KMS-11 (cell line): ENCODE measurements around the gene PTGES3L.
A peak's percentile ranks its signal among the peaks of the same experiment; 100 is the strongest.

Experiments
- H2AFZ ChIP-seq: fragments of 200-600 bp; sonication (generic); 2 replicates; pipeline ENCODE4 v1.6.1; 2016; ENCODE audit warnings: antibody characterized with exemption, mixed run types, low read depth
- H3K27ac ChIP-seq: fragments of 200-600 bp; sonication (generic); 2 replicates; pipeline ENCODE4 v1.6.1; 2016; ENCODE audit warnings: mild to moderate bottlenecking, mixed run types
- H3K27me3 ChIP-seq: fragments of 200-600 bp; sonication (generic); 2 replicates; pipeline ENCODE4 v1.6.1; 2017; ENCODE audit warnings: mild to moderate bottlenecking, low read depth, mixed run types, moderate library complexity; ENCODE audit not compliant: insufficient read depth
- H3K36me3 ChIP-seq: fragments of 200-600 bp; sonication (generic); 2 replicates; pipeline ENCODE4 v1.6.1; 2017; ENCODE audit warnings: mild to moderate bottlenecking, mixed run types; ENCODE audit not compliant: insufficient read depth
- H3K4me1 ChIP-seq: fragments of 200-600 bp; sonication (generic); 2 replicates; pipeline ENCODE4 v1.6.1; 2016; ENCODE audit warnings: mild to moderate bottlenecking, low read depth, mixed run types; ENCODE audit not compliant: poor library complexity, severe bottlenecking
- H3K4me2 ChIP-seq: fragments of 200-600 bp; sonication (generic); 2 replicates; pipeline ENCODE4 v1.7.0; 2016; ENCODE audit warnings: mild to moderate bottlenecking, mixed run types
- H3K4me3 ChIP-seq: fragments of 200-600 bp; sonication (generic); IDR thresholded peaks from 2 replicates; pipeline ENCODE4 v1.6.1; 2017; ENCODE audit warnings: low read depth, low read length, mixed read lengths; ENCODE audit not compliant: insufficient read depth
- H3K79me2 ChIP-seq: fragments of 200-600 bp; sonication (generic); 2 replicates; pipeline ENCODE4 v1.6.1; 2016; ENCODE audit warnings: low read depth, mixed run types; ENCODE audit not compliant: insufficient read depth
- H3K9ac ChIP-seq: fragments of 200-600 bp; sonication (generic); 2 replicates; pipeline ENCODE4 v1.6.1; 2016; ENCODE audit warnings: mild to moderate bottlenecking, mixed run types
- H4K20me1 ChIP-seq: fragments of 200-600 bp; sonication (generic); 2 replicates; pipeline ENCODE4 v1.6.1; 2016; ENCODE audit warnings: mild to moderate bottlenecking, mixed run types; ENCODE audit not compliant: insufficient read depth
- TF ChIP-seq, protein P1 (sequence below): fragments of 200-600 bp; sonication (generic); conservative IDR thresholded peaks from 2 replicates; pipeline ENCODE4 v1.6.1; 2017; ENCODE audit warnings: low read depth, mild to moderate bottlenecking, antibody characterized with exemption, low read length, moderate library complexity, mixed read lengths

PTGES3L gene

DNA sequence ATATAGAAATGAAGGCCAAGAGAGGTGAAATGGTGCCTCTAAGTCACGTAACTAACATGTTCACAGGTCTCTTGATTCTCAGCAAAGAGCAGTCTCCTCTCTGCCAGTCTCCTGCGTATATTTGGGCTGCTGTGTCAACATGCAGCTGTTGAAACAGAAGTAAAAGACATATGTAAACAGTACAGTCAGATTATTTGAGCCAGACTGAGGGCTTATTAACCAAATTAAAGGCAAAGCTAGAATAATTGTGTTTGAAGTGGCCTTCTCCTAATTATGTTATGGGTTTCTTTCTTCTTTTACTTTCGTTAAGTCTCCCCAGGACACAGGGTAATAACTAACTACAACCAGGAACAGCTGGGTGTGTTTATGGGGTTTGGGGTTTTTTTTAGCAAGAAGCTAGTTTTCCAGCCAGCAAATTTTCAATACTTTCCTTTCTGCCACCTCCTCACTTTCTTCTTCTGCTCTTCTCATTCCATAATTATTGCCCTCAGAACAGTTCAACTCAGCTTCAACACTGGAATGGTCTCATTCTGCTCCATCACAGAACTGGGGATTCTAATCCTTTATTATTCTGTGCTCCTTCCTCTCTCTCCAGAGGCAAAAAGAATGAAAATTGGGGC is 60.9 kb downstream of the PTGES3L start:
- Histone ChIP-seq H3K4me1 (peaks cover 50% of the 10 kb centered on the region), H3K27me3 (no peaks in the 10 kb centered on the region), H3K4me3 (no peak overlapping the region), H3K27ac (peak overlapping the region; percentile 44), H3K79me2 (no peaks in the 10 kb centered on the region), H4K20me1 (no peaks in the 10 kb centered on the region), H3K9ac (peak overlapping the region; percentile 6; the same call in 1 of the 2 replicates), H2AFZ (peak overlapping the region; percentile 30; the same call in 1 of the 2 replicates), H3K4me2 (peak overlapping the region; percentile 48), H3K36me3 (no peaks in the 10 kb centered on the region)
- TF ChIP-seq, protein P1, sequence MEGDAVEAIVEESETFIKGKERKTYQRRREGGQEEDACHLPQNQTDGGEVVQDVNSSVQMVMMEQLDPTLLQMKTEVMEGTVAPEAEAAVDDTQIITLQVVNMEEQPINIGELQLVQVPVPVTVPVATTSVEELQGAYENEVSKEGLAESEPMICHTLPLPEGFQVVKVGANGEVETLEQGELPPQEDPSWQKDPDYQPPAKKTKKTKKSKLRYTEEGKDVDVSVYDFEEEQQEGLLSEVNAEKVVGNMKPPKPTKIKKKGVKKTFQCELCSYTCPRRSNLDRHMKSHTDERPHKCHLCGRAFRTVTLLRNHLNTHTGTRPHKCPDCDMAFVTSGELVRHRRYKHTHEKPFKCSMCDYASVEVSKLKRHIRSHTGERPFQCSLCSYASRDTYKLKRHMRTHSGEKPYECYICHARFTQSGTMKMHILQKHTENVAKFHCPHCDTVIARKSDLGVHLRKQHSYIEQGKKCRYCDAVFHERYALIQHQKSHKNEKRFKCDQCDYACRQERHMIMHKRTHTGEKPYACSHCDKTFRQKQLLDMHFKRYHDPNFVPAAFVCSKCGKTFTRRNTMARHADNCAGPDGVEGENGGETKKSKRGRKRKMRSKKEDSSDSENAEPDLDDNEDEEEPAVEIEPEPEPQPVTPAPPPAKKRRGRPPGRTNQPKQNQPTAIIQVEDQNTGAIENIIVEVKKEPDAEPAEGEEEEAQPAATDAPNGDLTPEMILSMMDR = no peak
